HFFc6 (cell line): Measurements from ENCODE around the gene SYT13. TPM values are rescaled to one million over a fixed set of nuclear protein-coding genes. Genes with fewer than 3 reads are reported as not detected.

Source experiments
- DNase-seq: peaks from one replicate; pipeline ENCODE4 v3.0.0-alpha.2; 2018
- H3K27ac Mint-ChIP-seq: 2 replicates; pipeline ENCODE4 v1.8.0; 2020; ENCODE audit warnings: mild to moderate bottlenecking, mixed read lengths
- H3K27me3 Mint-ChIP-seq: 2 replicates; pipeline ENCODE4 v1.8.0; 2021; ENCODE audit warnings: mild to moderate bottlenecking, moderate library complexity, mixed read lengths; ENCODE audit not compliant: insufficient read depth
- H3K36me3 Mint-ChIP-seq: 2 replicates; pipeline ENCODE4 v1.8.0; 2021; ENCODE audit warnings: low read depth, mixed read lengths
- H3K4me1 Mint-ChIP-seq: 2 replicates; pipeline ENCODE4 v1.8.0; 2020; ENCODE audit warnings: low read depth, mixed read lengths
- H3K4me3 Mint-ChIP-seq: 2 replicates; pipeline ENCODE4 v1.8.0; 2020; ENCODE audit warnings: mild to moderate bottlenecking, moderate library complexity, mixed read lengths
- H3K9me3 Mint-ChIP-seq: 2 replicates; pipeline ENCODE4 v1.8.0; 2020; ENCODE audit warnings: mild to moderate bottlenecking, mixed read lengths
- total RNA-seq, 6 experiments: library from RNA; stranded (reverse); fragmentation: NEBNext Ultra II Directional; extraction: Animal tissue kit (Norgen Biotek cat#: 25700); gene quantifications; 2 replicates in 1 of 6; 3 replicates in 5 of 6; pipeline ENCODE4 v1.2.3, GENCODE V29; 2021
- TF ChIP-seq, protein P1 (sequence below): fragments of 200-600 bp; sonication (generic); IDR thresholded peaks from 2 replicates; pipeline ENCODE4 v1.5.0; 2021; ENCODE audit warnings: antibody characterized with exemption, mild to moderate bottlenecking

Gene SYT13
- total RNA-seq, 6 experiments from 2014 or later: not detected

DNA sequence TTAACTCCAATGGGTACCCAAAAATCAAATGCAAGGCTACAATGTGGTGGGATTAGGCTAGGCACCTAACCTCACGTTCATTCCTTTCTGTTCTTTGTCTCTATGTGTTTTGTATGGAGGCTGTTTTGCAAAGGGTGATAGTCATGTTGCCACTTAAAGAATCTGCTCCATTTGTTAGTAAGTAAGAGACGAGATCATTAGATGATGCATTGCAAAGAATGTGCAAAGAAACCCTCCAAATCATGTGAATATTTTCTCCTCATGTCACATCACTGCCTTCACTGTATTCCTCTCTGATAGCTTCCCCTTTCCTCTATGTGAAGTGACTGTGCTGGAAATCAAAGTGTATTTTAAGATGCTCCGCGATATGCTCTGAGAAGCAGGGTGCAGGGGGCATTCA, 11.9 kb downstream of the SYT13 start:
- TF ChIP-seq, protein P1, sequence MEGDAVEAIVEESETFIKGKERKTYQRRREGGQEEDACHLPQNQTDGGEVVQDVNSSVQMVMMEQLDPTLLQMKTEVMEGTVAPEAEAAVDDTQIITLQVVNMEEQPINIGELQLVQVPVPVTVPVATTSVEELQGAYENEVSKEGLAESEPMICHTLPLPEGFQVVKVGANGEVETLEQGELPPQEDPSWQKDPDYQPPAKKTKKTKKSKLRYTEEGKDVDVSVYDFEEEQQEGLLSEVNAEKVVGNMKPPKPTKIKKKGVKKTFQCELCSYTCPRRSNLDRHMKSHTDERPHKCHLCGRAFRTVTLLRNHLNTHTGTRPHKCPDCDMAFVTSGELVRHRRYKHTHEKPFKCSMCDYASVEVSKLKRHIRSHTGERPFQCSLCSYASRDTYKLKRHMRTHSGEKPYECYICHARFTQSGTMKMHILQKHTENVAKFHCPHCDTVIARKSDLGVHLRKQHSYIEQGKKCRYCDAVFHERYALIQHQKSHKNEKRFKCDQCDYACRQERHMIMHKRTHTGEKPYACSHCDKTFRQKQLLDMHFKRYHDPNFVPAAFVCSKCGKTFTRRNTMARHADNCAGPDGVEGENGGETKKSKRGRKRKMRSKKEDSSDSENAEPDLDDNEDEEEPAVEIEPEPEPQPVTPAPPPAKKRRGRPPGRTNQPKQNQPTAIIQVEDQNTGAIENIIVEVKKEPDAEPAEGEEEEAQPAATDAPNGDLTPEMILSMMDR: no peak

GRCh38 chr11:45273509-45273908, 12.6 kb downstream of the SYT13 start:
- DNase-seq: no peak
- TF ChIP-seq, protein P1: no peak
- Mint-ChIP-seq H3K4me3 (no peak overlapping the region), H3K4me1 (no peaks in the 10 kb centered on the region), H3K36me3 (no peaks in the 10 kb centered on the region), H3K27ac (no peak overlapping the region), H3K9me3 (no peaks in the 10 kb centered on the region), H3K27me3 (peaks cover 19% of the 10 kb centered on the region)

More for the DNA sequence above, 11.9 kb downstream of the SYT13 start:
- Mint-ChIP-seq H3K4me1 (no peaks in the 10 kb centered on the region), H3K4me3 (no peak overlapping the region), H3K9me3 (no peaks in the 10 kb centered on the region), H3K27ac (no peak overlapping the region), H3K27me3 (peaks cover 16% of the 10 kb centered on the region), H3K36me3 (no peaks in the 10 kb centered on the region)
- DNase-seq: no peak

DNA sequence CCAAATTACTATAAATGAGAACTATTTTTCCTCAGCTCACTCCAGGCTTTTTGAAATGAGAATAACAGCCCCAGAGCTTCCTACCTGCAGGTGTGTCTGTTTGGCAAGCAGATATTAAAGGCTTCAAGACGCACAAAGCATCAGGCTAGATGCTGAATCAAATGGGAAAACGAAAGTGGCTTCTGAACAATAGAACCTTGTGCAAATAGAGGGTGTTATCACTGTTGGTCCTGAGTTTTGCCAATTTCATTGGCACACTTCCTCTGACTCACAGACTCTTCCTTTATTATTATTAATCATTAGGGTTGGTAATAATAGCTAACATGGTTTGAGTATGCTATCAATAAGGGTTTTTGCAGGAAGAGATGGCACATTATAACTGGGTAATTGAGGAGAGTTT, 13.4 kb downstream of the SYT13 start:
- TF ChIP-seq, protein P1: no peak
- no peaks in the 10 kb centered on the region for H3K4me1 Mint-ChIP-seq
- DNase-seq: no peak
- peaks cover 15% of the 10 kb centered on the region for H3K27me3 Mint-ChIP-seq
- H3K27ac Mint-ChIP-seq: no peak overlapping the region
- H3K36me3 Mint-ChIP-seq: no peaks in the 10 kb centered on the region
- no peak overlapping the region for H3K4me3 Mint-ChIP-seq
- no peaks in the 10 kb centered on the region for H3K9me3 Mint-ChIP-seq

DNA sequence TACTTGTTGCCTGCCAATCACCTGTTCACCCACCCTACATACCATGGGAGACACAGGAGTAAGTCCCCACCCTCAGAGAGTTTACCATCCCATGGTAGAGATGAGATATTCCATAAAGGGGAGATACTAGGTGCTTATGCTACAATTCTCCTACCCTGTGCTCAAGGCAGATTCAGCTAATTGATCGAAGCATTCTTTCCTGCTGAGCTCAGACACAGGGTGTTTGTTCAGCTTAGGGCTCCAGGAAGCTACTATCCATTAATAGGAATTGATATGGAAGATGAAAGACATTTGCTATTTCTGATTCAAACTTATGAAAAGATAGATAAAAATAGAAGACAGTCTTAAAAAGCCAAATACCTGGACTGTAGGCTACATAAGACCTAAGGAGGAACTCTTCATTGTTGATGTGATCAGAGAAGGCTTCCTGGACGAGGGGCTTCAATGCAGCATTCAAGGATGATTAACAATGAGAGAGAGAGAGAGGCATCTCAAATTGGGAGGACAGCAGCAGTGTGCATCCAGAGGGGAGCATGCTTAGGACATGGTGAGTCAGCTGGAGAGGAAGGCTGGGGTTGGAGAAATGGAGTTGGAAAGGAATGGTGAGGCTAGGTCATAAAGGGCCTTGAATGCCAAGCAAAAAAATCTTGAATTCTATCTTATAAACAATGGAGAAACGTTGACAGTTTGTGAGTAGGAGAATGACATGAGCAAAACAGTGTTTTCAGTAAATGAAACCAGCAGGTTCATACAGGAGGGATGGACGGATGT, 15.0 kb downstream of the SYT13 start:
- Mint-ChIP-seq H3K27me3 (peaks cover 12% of the 10 kb centered on the region), H3K4me1 (no peaks in the 10 kb centered on the region), H3K36me3 (no peaks in the 10 kb centered on the region), H3K9me3 (no peaks in the 10 kb centered on the region), H3K4me3 (no peak overlapping the region), H3K27ac (no peak overlapping the region)
- TF ChIP-seq, protein P1: no peak
- no peak for DNase-seq

- peaks cover 12% of the 10 kb centered on the region for H3K27me3 Mint-ChIP-seq
- H3K4me3 Mint-ChIP-seq: no peak overlapping the region
- TF ChIP-seq, protein P1: no peak
- H3K27ac Mint-ChIP-seq: no peak overlapping the region
- no peaks in the 10 kb centered on the region for H3K9me3 Mint-ChIP-seq
- no peaks in the 10 kb centered on the region for H3K36me3 Mint-ChIP-seq
- peaks cover 11% of the 10 kb centered on the region for H3K4me1 Mint-ChIP-seq
- DNase-seq: no peak
These were observed 16.5 kb downstream of the SYT13 start for GRCh38 chr11:45269678-45270077.
